SHP77 (cell line): ENCODE results near the gene PTBP2.

Source experiments
- DNase-seq, 2 experiments: peaks; one replicate each; lab custom pipeline; 2025; lab: John Stamatoyannopoulos, UW

Gene PTBP2

GRCh38 chr1:96820671-96821070, 99.1 kb downstream of the PTBP2 start:
- no peak for DNase-seq

GRCh38 chr1:96825231-96825630, 103.6 kb downstream of the PTBP2 start:
- no peak for DNase-seq

DNA sequence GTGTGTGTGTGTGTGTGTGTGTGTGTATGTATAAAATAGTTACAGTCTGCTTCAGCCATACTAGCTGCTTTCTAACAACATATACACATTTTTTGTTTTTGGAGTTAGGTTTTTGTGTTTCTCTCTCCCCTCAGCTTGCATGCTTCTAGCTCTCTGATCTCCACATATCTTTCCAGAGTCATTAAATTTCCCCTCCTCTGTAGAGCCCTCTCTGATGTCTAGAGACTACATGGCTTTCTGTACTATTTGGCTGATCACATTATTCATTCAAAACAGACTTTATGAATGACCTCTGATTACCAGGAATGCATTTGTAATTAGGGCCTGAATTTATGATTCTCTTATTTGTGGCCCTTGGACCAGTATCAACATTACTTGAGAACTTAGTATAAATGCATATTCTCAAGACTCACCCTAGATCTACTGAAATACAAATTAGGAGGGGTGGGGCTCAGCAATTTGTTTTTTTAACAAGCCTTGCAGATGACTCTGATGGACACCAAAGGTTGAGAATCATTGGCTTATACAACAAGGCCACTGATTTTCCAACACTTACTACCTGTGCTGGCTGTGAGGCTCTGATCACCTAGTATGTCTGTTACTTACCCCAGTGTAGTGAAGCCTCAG, 104.5 kb downstream of the PTBP2 start:
- DNase-seq: no peak

DNA sequence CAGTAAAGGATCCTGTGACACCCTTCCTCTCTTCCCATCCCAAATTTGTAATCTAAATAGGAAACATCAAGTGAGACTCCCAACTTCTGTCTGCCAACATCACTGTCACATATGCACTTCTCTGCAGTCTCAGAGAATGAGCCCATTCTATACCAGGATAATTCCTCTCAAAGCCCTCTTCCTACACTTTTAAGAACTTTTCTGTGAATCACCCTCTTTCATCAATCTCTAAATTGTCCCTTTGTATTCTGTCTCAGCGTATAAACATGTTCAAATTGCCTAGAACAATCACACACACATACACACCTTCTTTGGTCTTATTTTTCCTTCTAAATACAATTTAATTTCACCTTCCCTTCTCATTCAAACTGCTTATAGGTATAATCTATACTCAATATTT, 111.8 kb downstream of the PTBP2 start:
- DNase-seq: no peak

DNA sequence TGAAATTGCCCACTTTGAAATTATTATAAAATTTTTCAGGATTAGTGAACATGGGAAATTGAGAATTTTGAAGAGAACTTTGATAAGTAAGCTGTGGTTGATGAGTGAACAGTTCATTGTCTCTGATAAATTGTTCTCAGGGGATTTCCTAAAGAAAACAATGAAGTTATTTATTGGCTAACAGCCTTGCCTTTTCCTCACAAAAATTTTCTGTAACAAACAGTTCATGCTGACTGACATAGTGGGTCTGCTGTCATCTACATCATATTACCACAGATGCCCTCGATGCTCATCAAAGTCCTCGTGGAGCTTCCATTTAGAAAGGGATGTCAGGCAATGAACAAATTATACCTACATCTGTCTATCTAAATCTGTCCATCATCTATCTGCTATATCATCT, 113.4 kb downstream of the PTBP2 start:
- DNase-seq: no peak

DNA sequence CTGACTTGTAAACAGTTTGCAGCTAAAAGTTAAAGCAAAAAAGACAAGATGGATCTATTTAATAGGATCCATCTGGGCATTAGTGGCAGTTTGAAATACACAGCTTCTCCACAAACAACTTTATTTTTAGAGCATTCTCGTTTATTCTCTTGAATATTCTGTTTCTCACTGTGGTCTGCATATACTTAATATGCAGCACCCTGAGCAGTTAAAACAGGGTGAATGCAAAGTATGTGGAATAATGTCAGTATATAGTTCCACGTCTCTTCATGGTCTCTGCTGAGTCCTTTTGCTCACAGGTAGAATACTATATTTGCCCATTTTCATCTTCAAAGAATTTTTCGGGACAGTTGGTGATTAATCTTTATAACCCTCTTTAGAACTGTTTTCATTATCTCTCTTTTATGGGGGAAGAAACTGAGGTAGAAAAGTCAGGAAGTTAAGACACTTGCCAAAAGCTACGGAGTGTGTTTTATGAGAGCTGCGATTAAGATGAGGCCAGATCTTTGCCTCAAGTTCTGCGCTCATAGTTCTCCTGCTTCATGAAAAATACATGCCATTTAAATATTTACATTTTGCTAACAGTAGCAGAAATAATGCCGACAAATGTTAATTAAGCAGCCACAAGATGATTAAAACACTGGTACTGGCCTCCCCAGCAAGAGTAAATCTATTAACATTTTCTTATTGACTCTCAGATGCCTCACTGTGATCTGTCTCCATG, 115.6 kb downstream of the PTBP2 start:
- DNase-seq: no peak

DNA sequence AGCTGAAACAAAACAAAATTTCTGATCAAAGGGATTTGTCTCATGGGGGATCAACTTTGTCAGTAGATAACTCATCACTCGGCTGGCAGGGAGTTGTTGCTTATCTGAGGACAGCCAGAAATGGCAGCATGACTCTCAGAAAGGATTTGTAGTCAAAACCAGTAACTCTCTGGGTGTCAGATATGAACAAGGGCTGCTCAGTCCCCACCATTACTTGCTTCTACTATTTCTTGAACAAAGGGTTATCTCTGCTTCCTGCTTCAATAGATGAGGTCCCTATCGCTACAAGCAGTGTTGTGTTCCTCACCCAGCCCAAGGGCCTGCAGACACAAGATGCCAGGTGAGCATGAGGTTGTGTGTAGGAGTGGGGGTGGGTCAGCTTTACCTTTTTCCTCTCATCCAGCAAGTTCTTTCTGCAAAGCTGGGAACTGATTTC, 116.2 kb downstream of the PTBP2 start:
- no peak for DNase-seq

GRCh38 chr1:96840396-96840795, 118.8 kb downstream of the PTBP2 start:
- DNase-seq: no peak

GRCh38 chr1:96842215-96842614, 120.6 kb downstream of the PTBP2 start:
- DNase-seq: no peak

DNA sequence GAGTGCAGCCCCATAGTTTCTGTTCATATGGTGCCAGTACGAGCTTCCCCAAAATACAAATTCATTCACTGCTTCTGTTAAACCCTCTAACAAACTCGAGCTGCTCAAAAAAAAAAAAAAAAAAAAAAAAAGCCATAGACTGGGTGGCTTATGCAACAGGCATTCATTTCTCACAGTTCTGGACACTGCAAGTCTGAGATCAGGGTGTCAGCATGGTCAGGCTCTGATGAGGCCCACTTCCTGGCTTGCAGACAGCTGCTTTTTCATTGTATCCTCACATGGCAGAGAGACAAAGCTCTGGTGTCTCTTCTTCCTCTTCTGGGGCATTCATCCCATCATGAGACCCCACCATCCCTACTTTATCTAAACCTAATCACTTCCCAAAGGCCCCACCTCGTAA, 121.6 kb downstream of the PTBP2 start:
- no peak for DNase-seq

GRCh38 chr1:96843601-96844000, 122.0 kb downstream of the PTBP2 start:
- DNase-seq: no peak

GRCh38 chr1:96845464-96845863, 123.9 kb downstream of the PTBP2 start:
- DNase-seq: no peak

DNA sequence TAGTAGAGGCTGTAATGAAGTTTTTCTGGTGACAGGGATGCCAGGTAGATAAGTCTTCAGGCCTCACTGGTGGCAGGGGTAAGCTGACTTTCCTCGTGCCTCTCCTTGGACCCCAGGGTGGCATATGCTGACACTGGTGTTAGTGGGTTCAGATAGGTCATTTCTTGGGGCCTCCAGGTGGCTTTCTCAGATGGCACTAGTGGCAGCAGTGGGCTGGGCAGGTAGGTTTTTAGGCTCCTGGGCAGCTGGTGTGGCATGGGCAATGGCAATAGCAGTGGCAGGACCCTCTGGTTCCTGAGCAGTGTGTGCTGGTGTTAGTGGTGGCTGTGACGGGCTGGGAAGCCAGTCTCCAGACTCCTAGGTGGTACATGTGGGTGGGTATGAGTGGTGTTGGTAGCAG, 140.3 kb downstream of the PTBP2 start:
- DNase-seq: no peak

- DNase-seq: no peak
These were observed 141.9 kb downstream of the PTBP2 start for GRCh38 chr1:96863449-96863848.
